ENCODE results near the gene KCNS1. TPM values are rescaled to one million over a fixed set of nuclear protein-coding genes. Genes with fewer than 3 reads are reported as not detected.

Gene KCNS1
- total and polyA plus RNA-seq, 7 donors = 0.14 to 1.1 (median 0.60) TPM; not detected in 4

DNA sequence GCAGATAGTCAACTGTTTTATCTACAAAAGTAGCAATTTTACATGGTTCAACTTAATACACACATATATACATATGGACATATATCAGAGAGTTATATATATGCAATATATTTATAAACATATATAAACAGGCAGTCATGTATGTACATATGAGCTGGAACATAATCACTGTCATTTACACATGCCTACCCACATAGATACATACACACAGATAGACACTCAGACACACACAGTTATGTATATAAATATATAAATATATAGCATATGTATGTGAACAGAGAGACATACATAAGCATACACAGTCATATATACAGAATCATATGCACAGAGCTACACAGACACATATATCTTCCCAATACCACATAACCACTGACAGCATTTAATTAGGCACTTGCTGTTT lies 11.8 kb upstream of the KCNS1 start:
- no peaks in the 10 kb centered on the region for H3K36me3 ChIP-seq
- intact Hi-C loops (cut with DNase I) = no loop called here

DNA sequence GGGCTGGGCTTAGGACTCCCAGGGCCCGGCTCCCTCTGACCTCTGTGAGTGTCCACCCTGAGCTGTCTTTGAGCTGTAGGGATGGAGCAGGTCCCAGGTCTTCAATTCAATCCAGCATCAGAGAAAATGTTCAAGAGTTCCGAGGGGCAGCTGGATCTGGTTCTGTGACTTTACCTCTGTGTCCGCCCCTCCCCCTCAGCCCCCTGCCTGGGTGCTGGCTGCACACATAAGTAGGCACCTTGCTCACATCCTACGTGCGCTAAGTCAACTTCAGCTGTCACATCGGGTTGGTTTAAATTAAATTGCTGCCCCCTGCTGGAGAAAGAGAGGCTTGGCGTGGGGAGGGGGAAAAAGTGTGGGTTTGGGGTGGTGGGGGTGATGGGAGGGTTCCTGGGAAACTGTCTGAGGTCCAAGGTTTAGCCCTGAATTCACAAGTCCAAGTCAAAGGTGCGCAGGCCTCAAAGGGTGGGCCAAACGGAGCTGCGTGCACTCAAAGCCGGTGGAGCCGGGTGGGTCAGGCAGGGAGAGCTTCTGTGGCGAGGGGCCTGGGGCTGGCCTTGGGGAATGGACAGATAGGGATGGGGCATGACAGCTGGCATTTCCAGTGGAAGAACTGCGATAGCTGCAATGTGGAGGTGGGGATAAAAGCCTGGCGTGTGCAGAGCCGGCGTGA lies 11.0 kb upstream of the KCNS1 start:
- H3K4me1 ChIP-seq = no peaks in the 10 kb centered on the region
- H3K27me3 ChIP-seq = peaks cover 0 to 19% (median 0%) of the 10 kb centered on the region in 3 donors
- no peaks in the 10 kb centered on the region for H3K36me3 ChIP-seq
- intact Hi-C loops (cut with DNase I) = no loop called here
- H3K4me3 ChIP-seq = no peak overlapping the region
- no peak overlapping the region for H3K27ac ChIP-seq
- no peaks in the 10 kb centered on the region for H3K9me3 ChIP-seq
- 58 to 68% methylated on average over 17 of the region's 17 CpGs for WGBS, 2 donors
- TF ChIP-seq EP300 (IDR thresholded peaks at IDR 0.05) (no peak), CTCF (IDR thresholded peaks at IDR 0.05) (peak in 1 of 4 experiments; percentile 5)
- DNase-seq = no peak

More for the DNA sequence above, 11.8 kb upstream of the KCNS1 start:
- Histone ChIP-seq H3K9me3 (no peaks in the 10 kb centered on the region), H3K27me3 (peaks cover 0 to 19% (median 0%) of the 10 kb centered on the region in 3 donors), H3K27ac (no peak overlapping the region), H3K4me1 (no peaks in the 10 kb centered on the region), H3K4me3 (no peak overlapping the region)
- DNase-seq = no peak
- TF ChIP-seq CTCF (IDR thresholded peaks at IDR 0.05) = no peak
- no peak for TF ChIP-seq POLR2AphosphoS5 (IDR thresholded peaks at IDR 0.05)
- TF ChIP-seq POLR2A (IDR thresholded peaks at IDR 0.05) = no peak
- no peak for TF ChIP-seq EP300 (IDR thresholded peaks at IDR 0.05)

DNA sequence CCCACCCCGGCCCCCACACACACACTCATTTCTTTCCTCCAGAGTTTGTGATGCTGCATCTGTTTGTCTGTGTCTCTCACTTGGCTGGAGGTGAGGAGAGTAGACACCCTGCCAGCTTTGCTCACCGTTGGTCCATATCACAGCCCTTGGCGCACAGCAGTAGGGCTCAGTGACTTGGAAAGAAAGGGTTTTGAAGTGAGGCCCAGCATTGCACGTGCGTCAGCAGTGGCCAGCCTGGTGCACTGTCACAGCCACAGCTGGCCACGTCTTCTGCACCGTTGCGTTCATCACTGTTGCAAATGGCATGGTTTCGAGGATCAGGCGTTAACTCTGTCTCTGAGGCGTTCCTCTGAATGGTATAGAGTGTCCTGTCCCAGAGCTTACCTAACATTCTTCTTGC lies 10.4 kb upstream of the KCNS1 start:
- Histone ChIP-seq H3K4me3 (no peak overlapping the region), H3K9me3 (no peaks in the 10 kb centered on the region), H3K4me1 (no peaks in the 10 kb centered on the region), H3K27me3 (peaks cover 0 to 19% (median 0%) of the 10 kb centered on the region in 3 donors), H3K27ac (no peak overlapping the region), H3K36me3 (no peaks in the 10 kb centered on the region)
- intact Hi-C loops (cut with DNase I) = no loop called here
- no peak for DNase-seq
- WGBS, 2 donors = 88% methylated on average over 11 of the region's 11 CpGs
- TF ChIP-seq CTCF (IDR thresholded peaks at IDR 0.05) (no peak), EP300 (IDR thresholded peaks at IDR 0.05) (no peak), POLR2A (IDR thresholded peaks at IDR 0.05) (no peak), POLR2AphosphoS5 (IDR thresholded peaks at IDR 0.05) (no peak)

DNA sequence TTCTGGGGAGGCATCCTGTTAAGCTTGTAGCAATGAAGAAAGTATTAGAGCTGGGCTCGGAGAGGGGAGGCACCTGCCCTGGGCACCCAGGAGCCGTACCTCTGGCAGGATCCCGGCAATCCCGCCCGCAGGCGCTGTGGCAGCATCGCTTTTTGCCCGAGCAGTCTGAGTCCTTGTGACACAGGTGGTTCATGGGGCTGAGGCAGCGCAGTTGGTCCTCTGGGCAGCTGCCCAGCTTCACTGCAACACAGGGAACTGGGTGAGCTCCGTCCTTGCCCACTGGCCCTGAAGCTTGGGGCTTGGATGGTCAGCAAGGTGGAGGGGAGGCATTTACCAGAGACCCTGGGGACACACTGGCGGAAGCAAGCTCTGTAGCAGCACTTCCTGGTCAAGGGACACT lies 9.4 kb upstream of the KCNS1 start:
- Histone ChIP-seq H3K36me3 (no peaks in the 10 kb centered on the region), H3K4me1 (no peaks in the 10 kb centered on the region), H3K9me3 (no peaks in the 10 kb centered on the region), H3K27me3 (peaks cover 0 to 18% (median 0%) of the 10 kb centered on the region in 3 donors), H3K4me3 (no peak overlapping the region), H3K27ac (no peak overlapping the region)
- TF ChIP-seq POLR2A (IDR thresholded peaks at IDR 0.05) = no peak
- no peak for TF ChIP-seq CTCF (IDR thresholded peaks at IDR 0.05)
- TF ChIP-seq POLR2AphosphoS5 (IDR thresholded peaks at IDR 0.05) = no peak
- no peak for TF ChIP-seq EP300 (IDR thresholded peaks at IDR 0.05)
- no peak for DNase-seq
- intact Hi-C loops (cut with DNase I) = no loop called here
- WGBS, 2 donors = 91 to 92% methylated on average over 11 of the region's 11 CpGs

- TF ChIP-seq CTCF (IDR thresholded peaks at IDR 0.05) (no peak), EP300 (IDR thresholded peaks at IDR 0.05) (no peak), POLR2A (IDR thresholded peaks at IDR 0.05) (no peak), POLR2AphosphoS5 (IDR thresholded peaks at IDR 0.05) (no peak)
- no peaks in the 10 kb centered on the region for H3K4me1 ChIP-seq
- H3K27me3 ChIP-seq = peaks cover 0 to 13% (median 0%) of the 10 kb centered on the region in 3 donors
- no peak for DNase-seq
- H3K27ac ChIP-seq = no peak overlapping the region
- H3K9me3 ChIP-seq = no peaks in the 10 kb centered on the region
- H3K36me3 ChIP-seq = no peaks in the 10 kb centered on the region
- intact Hi-C loops (cut with DNase I) = no loop called here
- H3K4me3 ChIP-seq = no peak overlapping the region
- 81 to 85% methylated on average over 8 of the region's 8 CpGs for WGBS, 2 donors
Observed at GRCh38 chr20:45109634-45110033, 8.7 kb upstream of the KCNS1 start.

All from sigmoid colon (tissue), 7 donors.